Muscle layer of duodenum (tissue), 2 donors: Measurements from ENCODE around the gene KANSL1.
A peak's percentile ranks its signal among the peaks of the same experiment; 100 is the strongest.

Experiments used
- H3K27ac ChIP-seq: one replicate; pipeline ENCODE4 v1.7.0; 2013; ENCODE audit warnings: mild to moderate bottlenecking, low read length
- H3K27me3 ChIP-seq: one replicate; pipeline ENCODE4 v1.7.0; 2013; ENCODE audit warnings: low read depth, mild to moderate bottlenecking, control low read depth, low read length
- H3K36me3 ChIP-seq, 2 donors: one replicate each; pipeline ENCODE4 v1.7.0; 2013; ENCODE audit warnings: low read length in 2 of 2, control low read depth in 1 of 2, mild to moderate bottlenecking in 1 of 2; ENCODE audit not compliant: insufficient read depth in 2 of 2, control insufficient read depth in 1 of 2
- H3K4me1 ChIP-seq, 2 donors: one replicate each; pipeline ENCODE4 v1.7.0; 2013; ENCODE audit warnings: low read length in 2 of 2, mild to moderate bottlenecking in 2 of 2, control low read depth in 1 of 2, moderate library complexity in 1 of 2; ENCODE audit not compliant: insufficient read depth in 2 of 2, control insufficient read depth in 1 of 2
- H3K4me3 ChIP-seq, 2 donors: one replicate each; pipeline ENCODE4 v1.7.0; 2013; ENCODE audit warnings: low read length in 2 of 2, low read depth in 1 of 2, mild to moderate bottlenecking in 1 of 2
- H3K9me3 ChIP-seq, 2 donors: one replicate each; pipeline ENCODE4 v1.7.0; 2013; ENCODE audit warnings: low read length in 2 of 2, control low read depth in 1 of 2, mild to moderate bottlenecking in 1 of 2; ENCODE audit not compliant: control insufficient read depth in 1 of 2
- donor health status: healthy.

KANSL1 gene

DNA sequence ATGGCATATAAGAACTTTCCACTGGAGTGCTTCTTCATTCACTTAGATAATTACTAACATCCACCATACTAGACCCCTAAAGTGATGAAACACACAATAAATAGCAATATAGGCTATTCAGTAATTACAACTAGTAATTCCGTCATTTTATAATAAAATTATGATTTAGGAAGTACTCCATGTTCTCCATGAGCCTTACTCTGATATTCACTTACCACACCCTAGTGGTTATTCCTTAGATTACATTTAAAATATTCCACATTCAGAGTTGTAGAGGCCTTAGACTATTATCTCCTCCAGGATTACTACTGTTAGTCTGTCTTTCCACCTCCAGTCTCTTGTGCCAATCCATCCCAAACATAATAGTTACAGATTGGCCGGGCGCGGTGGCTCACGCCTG lies 131.8 kb downstream of the KANSL1 start:
- Histone ChIP-seq H3K27me3 (no peaks in the 10 kb centered on the region), H3K27ac (no peak overlapping the region), H3K36me3 (peaks cover 17 to 21% of the 10 kb centered on the region in 2 donors), H3K9me3 (no peaks in the 10 kb centered on the region), H3K4me3 (no peak overlapping the region), H3K4me1 (peaks cover 0 to 29% of the 10 kb centered on the region in 2 donors)

DNA sequence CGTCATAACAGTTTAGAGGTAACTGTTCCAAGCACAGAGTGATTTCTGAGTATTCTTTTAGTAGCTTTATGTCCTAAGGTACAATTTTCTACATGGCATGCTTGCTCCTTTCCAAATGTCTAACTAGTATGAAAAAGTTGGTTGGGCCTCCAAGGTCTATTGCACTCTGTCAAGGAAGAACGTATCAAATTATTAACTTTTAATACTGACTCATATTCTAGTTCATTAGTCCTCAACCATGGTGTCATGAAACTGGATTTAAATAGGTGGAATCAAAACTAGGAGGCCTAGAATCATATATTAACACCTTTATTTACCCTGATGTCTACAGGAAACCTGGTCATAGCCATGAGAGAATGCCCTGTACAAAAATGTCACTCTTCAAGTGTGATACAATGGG lies 132.8 kb downstream of the KANSL1 start:
- Histone ChIP-seq H3K27me3 (no peaks in the 10 kb centered on the region), H3K36me3 (peaks cover 7 to 12% of the 10 kb centered on the region in 2 donors), H3K9me3 (no peaks in the 10 kb centered on the region), H3K4me1 (peaks cover 0 to 20% of the 10 kb centered on the region in 2 donors), H3K4me3 (no peak overlapping the region), H3K27ac (no peak overlapping the region)

DNA sequence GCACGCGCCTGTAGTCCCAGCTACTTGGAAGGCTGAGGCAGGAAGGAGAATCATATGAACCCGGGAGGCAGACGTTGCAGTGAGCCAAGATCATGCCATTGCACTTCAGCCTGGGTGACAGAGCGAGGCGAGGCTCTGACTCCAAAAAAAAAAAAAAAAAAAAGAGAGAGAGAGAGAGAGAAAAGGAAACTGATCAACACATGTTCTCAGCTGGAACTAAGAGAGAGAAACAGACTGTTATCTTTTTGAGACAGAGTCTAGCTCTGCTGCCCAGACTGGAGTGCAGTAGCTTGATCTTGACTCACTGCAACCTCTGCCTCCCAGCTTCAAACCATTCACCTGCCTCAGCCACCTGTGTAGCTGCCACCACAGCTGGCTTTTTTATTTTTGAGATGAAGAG lies 133.7 kb downstream of the KANSL1 start:
- Histone ChIP-seq H3K27me3 (no peaks in the 10 kb centered on the region), H3K4me3 (no peak overlapping the region), H3K27ac (no peak overlapping the region), H3K9me3 (no peaks in the 10 kb centered on the region), H3K36me3 (peaks cover 5 to 8% of the 10 kb centered on the region in 2 donors), H3K4me1 (peaks cover 0 to 18% of the 10 kb centered on the region in 2 donors)

DNA sequence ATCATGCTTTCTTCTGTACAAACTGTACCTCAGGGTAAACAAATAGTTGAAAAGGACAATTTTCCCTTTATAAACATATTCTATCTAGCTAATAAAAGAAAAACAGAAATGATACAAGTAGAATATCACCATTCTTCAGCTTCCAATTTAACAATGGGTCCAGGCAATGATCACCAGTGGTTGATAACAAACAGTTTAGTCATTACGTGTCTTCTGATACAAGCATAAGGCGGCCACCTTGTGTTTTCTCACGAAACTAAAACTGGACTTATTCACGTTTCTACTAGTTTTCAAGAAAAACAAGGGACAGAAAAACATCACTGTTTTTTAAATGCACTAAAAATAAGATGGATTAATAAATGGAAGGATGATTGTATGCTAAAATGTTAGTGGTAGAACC lies 135.9 kb downstream of the KANSL1 start:
- H3K27me3 ChIP-seq = no peaks in the 10 kb centered on the region
- peaks cover 0 to 7% of the 10 kb centered on the region in 2 donors for H3K4me1 ChIP-seq
- H3K27ac ChIP-seq = no peak overlapping the region
- no peaks in the 10 kb centered on the region for H3K9me3 ChIP-seq
- peaks cover 0 to 4% of the 10 kb centered on the region in 2 donors for H3K36me3 ChIP-seq
- no peak overlapping the region for H3K4me3 ChIP-seq

DNA sequence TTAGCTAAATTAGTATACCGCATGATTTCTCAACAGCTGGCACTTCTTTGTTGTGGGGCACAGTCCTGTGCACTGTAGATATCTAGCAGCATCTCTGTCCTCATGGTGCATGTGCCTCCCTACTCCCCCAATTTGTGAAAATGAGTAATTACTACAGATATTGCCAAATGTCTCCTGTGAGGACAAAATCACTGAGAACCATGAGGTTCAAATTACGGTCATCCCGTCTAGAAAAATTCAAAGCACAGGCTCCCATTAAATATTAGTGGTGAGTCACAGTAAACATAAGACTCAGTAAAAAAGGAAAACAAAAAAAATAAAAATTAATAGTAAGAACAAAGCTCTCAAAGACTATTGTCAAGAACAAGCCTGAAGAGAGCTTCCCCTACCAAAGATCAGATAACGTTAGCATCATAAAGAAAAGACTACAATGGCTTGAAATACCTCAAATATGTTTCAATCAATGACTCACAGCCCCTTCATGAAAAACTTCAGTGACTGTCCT lies 136.4 kb downstream of the KANSL1 start:
- H3K27me3 ChIP-seq = no peaks in the 10 kb centered on the region
- no peaks in the 10 kb centered on the region for H3K9me3 ChIP-seq
- no peak overlapping the region for H3K4me3 ChIP-seq
- no peak overlapping the region for H3K27ac ChIP-seq
- peaks cover 0 to 4% of the 10 kb centered on the region in 2 donors for H3K36me3 ChIP-seq
- peaks cover 0 to 11% of the 10 kb centered on the region in 2 donors for H3K4me1 ChIP-seq

DNA sequence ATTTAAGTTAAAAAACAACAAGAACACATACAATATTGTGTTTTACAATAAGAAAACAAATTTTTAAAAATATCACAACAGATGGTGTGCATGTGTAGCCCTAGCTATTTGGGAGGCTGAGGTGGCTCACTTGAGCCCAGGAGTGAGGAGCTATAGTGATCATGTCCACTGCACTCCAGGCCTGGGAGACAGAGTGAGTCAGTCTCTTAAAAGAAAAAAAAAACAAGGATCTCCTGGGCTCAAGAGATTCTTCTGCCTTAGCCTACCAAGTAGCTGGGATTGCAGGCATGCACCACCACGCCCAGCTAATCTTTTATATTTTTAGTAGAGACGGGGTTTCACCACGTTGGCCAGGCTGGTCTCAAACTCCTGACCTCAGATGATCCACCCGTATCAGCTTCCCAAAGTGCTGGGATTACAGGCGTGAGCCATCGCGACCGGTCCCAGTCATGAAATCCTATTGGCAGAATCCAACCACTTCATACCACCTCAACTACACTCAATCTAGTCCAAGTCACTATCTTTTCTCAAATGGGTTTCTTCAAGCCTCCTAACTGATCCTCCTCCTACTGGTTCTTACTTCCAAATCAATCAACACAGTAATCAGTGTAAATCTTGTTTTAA lies 139.2 kb downstream of the KANSL1 start:
- no peak overlapping the region for H3K27ac ChIP-seq
- H3K9me3 ChIP-seq = no peaks in the 10 kb centered on the region
- no peaks in the 10 kb centered on the region for H3K27me3 ChIP-seq
- peaks cover 0 to 17% of the 10 kb centered on the region in 2 donors for H3K4me1 ChIP-seq
- H3K36me3 ChIP-seq = peaks cover 14 to 23% of the 10 kb centered on the region in 2 donors
- no peak overlapping the region for H3K4me3 ChIP-seq

DNA sequence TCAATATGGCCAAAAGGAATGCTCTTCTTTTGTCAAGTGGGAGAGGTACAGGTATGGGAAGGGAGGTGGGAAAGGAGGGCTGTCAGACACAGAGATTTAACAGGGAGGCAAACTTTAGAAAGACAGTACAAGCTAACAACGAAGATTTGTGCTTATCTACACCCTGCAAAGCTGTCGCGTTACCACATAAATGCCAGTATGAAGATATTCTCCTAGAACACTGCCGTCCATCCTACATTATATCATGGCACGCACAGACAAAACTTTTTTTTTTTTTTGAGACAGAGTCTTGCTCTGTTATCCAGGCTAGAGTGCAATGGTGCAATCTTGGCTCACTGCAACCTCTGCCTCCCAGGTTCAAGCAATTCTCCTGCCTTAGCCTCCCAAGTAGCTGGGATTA lies 143.6 kb downstream of the KANSL1 start:
- Histone ChIP-seq H3K27me3 (no peaks in the 10 kb centered on the region), H3K27ac (no peak overlapping the region), H3K9me3 (no peaks in the 10 kb centered on the region), H3K4me3 (no peak overlapping the region), H3K36me3 (peaks cover 26 to 39% of the 10 kb centered on the region in 2 donors), H3K4me1 (peaks cover 0 to 9% of the 10 kb centered on the region in 2 donors)

DNA sequence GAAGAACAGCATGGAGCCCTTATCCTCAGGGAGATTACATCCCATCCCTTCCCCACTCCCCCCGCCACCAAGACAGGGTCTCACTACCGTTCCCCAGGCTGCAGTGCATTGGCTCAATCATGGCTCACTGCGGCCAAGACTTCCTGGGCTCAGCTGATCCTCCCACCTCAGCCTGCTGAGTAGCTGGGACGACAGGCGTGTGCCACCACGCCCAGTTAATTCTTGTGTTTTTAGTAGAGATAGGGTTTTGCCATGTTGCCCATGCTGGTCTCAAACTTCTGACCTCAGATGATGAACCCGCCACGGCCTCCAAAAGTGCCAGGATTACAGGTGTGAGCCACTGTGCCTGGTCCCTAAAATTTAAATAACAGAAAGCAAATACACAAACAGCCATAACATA lies 145.4 kb downstream of the KANSL1 start:
- H3K36me3 ChIP-seq = peaks cover 26 to 39% of the 10 kb centered on the region in 2 donors
- H3K4me3 ChIP-seq = no peak overlapping the region
- peaks cover 14 to 19% of the 10 kb centered on the region in 2 donors for H3K4me1 ChIP-seq
- no peaks in the 10 kb centered on the region for H3K9me3 ChIP-seq
- no peak overlapping the region for H3K27ac ChIP-seq
- H3K27me3 ChIP-seq = no peaks in the 10 kb centered on the region

DNA sequence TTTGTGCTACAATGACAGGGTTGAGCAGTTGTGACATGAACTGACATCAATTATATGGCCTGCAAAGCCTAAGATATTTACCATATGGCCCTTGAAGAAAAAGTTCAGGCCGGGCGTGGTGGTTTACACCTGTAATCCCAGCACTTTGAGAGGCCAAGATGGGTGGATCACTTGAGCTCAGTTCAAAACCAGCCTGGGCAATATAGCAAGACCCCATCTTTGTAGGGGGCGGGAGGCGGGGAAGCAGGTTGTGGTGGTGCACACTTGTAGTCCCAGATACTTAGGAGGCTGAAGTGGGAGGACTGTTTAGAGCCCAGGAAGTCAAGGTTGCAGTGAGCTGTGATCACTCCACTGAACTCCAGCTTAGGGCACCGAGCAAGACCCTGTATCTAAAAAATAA lies 145.8 kb downstream of the KANSL1 start:
- Histone ChIP-seq H3K27ac (no peak overlapping the region), H3K4me1 (peaks cover 18 to 19% of the 10 kb centered on the region in 2 donors), H3K36me3 (peaks cover 26 to 39% of the 10 kb centered on the region in 2 donors), H3K9me3 (no peaks in the 10 kb centered on the region), H3K4me3 (no peak overlapping the region), H3K27me3 (no peaks in the 10 kb centered on the region)

DNA sequence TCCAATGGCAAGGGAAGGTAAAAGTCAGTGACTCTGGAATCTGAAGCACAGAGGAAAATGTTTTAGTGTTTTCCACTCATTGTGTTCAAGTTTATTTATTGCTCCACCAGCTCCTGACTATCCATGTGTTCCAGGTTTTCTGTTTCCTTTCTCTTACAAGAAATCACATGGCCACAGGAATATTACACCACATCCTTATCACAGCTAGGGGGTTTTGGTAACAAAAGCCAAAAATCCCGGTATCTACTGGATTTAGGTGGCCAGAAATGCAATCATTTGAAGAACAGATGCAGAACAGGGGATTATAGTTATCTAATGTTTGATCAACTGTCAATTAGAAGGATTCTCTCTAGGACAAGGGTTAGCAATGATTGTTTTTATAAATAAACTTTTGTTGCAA lies 146.3 kb downstream of the KANSL1 start:
- H3K4me1 ChIP-seq = peaks cover 16 to 18% of the 10 kb centered on the region in 2 donors
- no peaks in the 10 kb centered on the region for H3K27me3 ChIP-seq
- H3K4me3 ChIP-seq = no peak overlapping the region
- H3K27ac ChIP-seq = peak overlapping the region; percentile 21
- no peaks in the 10 kb centered on the region for H3K9me3 ChIP-seq
- peaks cover 26 to 39% of the 10 kb centered on the region in 2 donors for H3K36me3 ChIP-seq

DNA sequence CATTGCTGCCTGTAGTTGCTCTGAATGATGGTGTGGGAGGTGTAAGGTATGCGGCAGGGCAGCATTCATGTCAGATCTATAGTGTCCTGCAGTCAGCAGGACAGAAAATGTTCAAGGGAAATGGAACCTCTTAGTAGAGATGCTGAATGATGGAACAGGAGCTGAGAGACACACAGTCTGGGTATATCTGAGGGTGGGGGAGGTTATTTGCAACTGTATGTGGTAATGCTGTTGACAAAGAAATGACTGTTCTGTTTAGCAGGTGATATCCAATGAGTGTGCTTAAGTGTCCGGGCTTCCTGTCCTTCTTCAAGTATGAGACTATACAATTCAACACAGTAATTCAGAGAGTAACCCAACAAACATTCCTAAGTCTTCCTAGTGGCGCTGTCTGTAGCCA lies 147.6 kb downstream of the KANSL1 start:
- Histone ChIP-seq H3K4me1 (peaks cover 9 to 18% of the 10 kb centered on the region in 2 donors), H3K9me3 (no peaks in the 10 kb centered on the region), H3K36me3 (peaks cover 20 to 30% of the 10 kb centered on the region in 2 donors), H3K4me3 (no peak overlapping the region), H3K27me3 (no peaks in the 10 kb centered on the region), H3K27ac (no peak overlapping the region)

DNA sequence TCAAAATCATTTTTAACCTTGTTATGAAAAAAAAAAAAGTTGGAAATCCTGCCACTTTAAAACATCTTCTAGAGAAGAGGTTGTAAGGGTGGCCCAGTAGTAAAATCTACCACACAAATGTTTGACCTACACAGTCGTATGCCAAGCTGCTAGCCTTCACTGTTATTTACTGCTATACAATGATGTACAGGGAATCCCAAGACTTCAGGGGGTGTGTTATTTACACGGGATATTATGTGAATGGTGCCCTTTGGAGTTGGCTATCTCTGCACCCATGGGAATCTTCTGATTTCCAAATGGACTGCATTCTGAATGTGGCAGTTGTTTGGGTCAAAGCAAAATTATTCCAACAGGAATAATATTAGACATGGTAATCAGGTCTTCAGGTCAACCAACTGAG lies 148.2 kb downstream of the KANSL1 start:
- H3K9me3 ChIP-seq = no peaks in the 10 kb centered on the region
- no peak overlapping the region for H3K4me3 ChIP-seq
- H3K27ac ChIP-seq = no peak overlapping the region
- peaks cover 20 to 24% of the 10 kb centered on the region in 2 donors for H3K36me3 ChIP-seq
- peaks cover 11 to 18% of the 10 kb centered on the region in 2 donors for H3K4me1 ChIP-seq
- H3K27me3 ChIP-seq = no peaks in the 10 kb centered on the region
